ENCODE results near the gene AMIGO1. TPM values are rescaled to one million over a fixed set of nuclear protein-coding genes. Genes with fewer than 3 reads are reported as not detected.

AMIGO1 gene
- polyA plus RNA-seq, 6 donors from 2014 or later: 0.37 to 1.8 (median 1.0) TPM; not detected in 1

- no peak for ATAC-seq (ENCODE audit: low read depth in 2 of 2)
- Mint-ChIP-seq H3K4me1 (no peaks in the 10 kb centered on the region), H3K27me3 (no peaks in the 10 kb centered on the region), H3K27ac (peak within 1 kb of the TSS in 2 of 6 donors; percentile 27 to 44), H3K36me3 (no peaks in the 10 kb centered on the region), H3K4me3 (no peak within 1 kb of the TSS), H3K9me3 (no peaks in the 10 kb centered on the region)
- no peak for DNase-seq
Measured at GRCh38 chr1:109539676-109540075, 30.1 kb upstream of the AMIGO1 start, which contains the start of gene GPR61. Gene GPR61 (plus strand): TSS chr1:109539872. CDS start chr1:109543023, 3,151 bp downstream.

GRCh38 chr1:109538827-109539555 lies 29.5 kb upstream of the AMIGO1 start:
- H3K4me3 Mint-ChIP-seq: no peak overlapping the region
- H3K4me1 Mint-ChIP-seq: no peaks in the 10 kb centered on the region
- no peaks in the 10 kb centered on the region for H3K27me3 Mint-ChIP-seq
- DNase-seq (no peak), ATAC-seq (ENCODE audit: low read depth in 2 of 2) (no peak)
- H3K9me3 Mint-ChIP-seq: no peaks in the 10 kb centered on the region
- no peaks in the 10 kb centered on the region for H3K36me3 Mint-ChIP-seq
- peak overlapping the region in 1 of 6 donors; percentile 44 for H3K27ac Mint-ChIP-seq

GRCh38 chr1:109537450-109538178 lies 28.1 kb upstream of the AMIGO1 start:
- Mint-ChIP-seq H3K9me3 (no peaks in the 10 kb centered on the region), H3K4me3 (no peak overlapping the region), H3K36me3 (no peaks in the 10 kb centered on the region), H3K4me1 (peaks cover 0 to 4% (median 2%) of the 10 kb centered on the region in 3 donors), H3K27ac (no peak overlapping the region), H3K27me3 (no peaks in the 10 kb centered on the region)
- ATAC-seq (ENCODE audit: low read depth in 2 of 2) (no peak), DNase-seq (no peak)

- Mint-ChIP-seq H3K27me3 (peaks cover 0 to 3% (median 0%) of the 10 kb centered on the region in 3 donors), H3K9me3 (no peaks in the 10 kb centered on the region), H3K27ac (peak overlapping the region in 1 of 6 donors; percentile 11), H3K4me3 (no peak overlapping the region), H3K36me3 (no peaks in the 10 kb centered on the region), H3K4me1 (peaks cover 0 to 17% (median 10%) of the 10 kb centered on the region in 3 donors)
- no peak for DNase-seq
- ATAC-seq (ENCODE audit: low read depth in 2 of 2): no peak
Measured at GRCh38 chr1:109535971-109536491, 26.5 kb upstream of the AMIGO1 start.

- no peak overlapping the region for H3K4me3 Mint-ChIP-seq
- peaks cover 0 to 17% (median 10%) of the 10 kb centered on the region in 3 donors for H3K4me1 Mint-ChIP-seq
- H3K36me3 Mint-ChIP-seq: no peaks in the 10 kb centered on the region
- ATAC-seq (ENCODE audit: low read depth in 2 of 2) (no peak), DNase-seq (no peak)
- peak overlapping the region in 1 of 6 donors; percentile 81 for H3K27ac Mint-ChIP-seq
- H3K27me3 Mint-ChIP-seq: peaks cover 0 to 6% (median 0%) of the 10 kb centered on the region in 3 donors
- no peaks in the 10 kb centered on the region for H3K9me3 Mint-ChIP-seq
Measured at GRCh38 chr1:109535481-109535880, 26.0 kb upstream of the AMIGO1 start.

- H3K27ac Mint-ChIP-seq: no peak overlapping the region
- peaks cover 0 to 17% (median 10%) of the 10 kb centered on the region in 3 donors for H3K4me1 Mint-ChIP-seq
- peaks cover 0 to 6% (median 0%) of the 10 kb centered on the region in 3 donors for H3K27me3 Mint-ChIP-seq
- H3K9me3 Mint-ChIP-seq: no peaks in the 10 kb centered on the region
- ATAC-seq (ENCODE audit: low read depth in 2 of 2) (no peak), DNase-seq (no peak)
- peak overlapping the region in 2 of 8 donors; percentile 2 to 61 for H3K4me3 Mint-ChIP-seq
- H3K36me3 Mint-ChIP-seq: no peaks in the 10 kb centered on the region
Measured at GRCh38 chr1:109534307-109534858, 24.9 kb upstream of the AMIGO1 start.

- peak overlapping the region; percentile 65 to 93 (median 84) for H3K4me3 Mint-ChIP-seq
- peak overlapping the region in 5 of 6 donors; percentile 51 to 88 (median 84) for H3K27ac Mint-ChIP-seq
- H3K27me3 Mint-ChIP-seq: peaks cover 0 to 12% (median 0%) of the 10 kb centered on the region in 3 donors
- no peaks in the 10 kb centered on the region for H3K36me3 Mint-ChIP-seq
- H3K4me1 Mint-ChIP-seq: peaks cover 0 to 17% (median 10%) of the 10 kb centered on the region in 3 donors
- ATAC-seq (ENCODE audit: low read depth in 2 of 2): peak; percentile 87 to 92
- H3K9me3 Mint-ChIP-seq: no peaks in the 10 kb centered on the region
- DNase-seq: peak; percentile 82
Measured at GRCh38 chr1:109532365-109533136, 23.0 kb upstream of the AMIGO1 start.

GRCh38 chr1:109531826-109532364 lies 22.4 kb upstream of the AMIGO1 start:
- H3K27ac Mint-ChIP-seq: no peak overlapping the region
- DNase-seq: no peak
- peaks cover 0 to 17% (median 0%) of the 10 kb centered on the region in 3 donors for H3K27me3 Mint-ChIP-seq
- no peaks in the 10 kb centered on the region for H3K36me3 Mint-ChIP-seq
- peak overlapping the region in 4 of 8 donors; percentile 77 to 89 (median 83) for H3K4me3 Mint-ChIP-seq
- ATAC-seq (ENCODE audit: low read depth in 2 of 2): no peak
- H3K9me3 Mint-ChIP-seq: no peaks in the 10 kb centered on the region
- peaks cover 0 to 17% (median 10%) of the 10 kb centered on the region in 3 donors for H3K4me1 Mint-ChIP-seq

GRCh38 chr1:109531380-109531779 lies 21.9 kb upstream of the AMIGO1 start:
- Mint-ChIP-seq H3K27me3 (peaks cover 0 to 17% (median under 1%) of the 10 kb centered on the region in 3 donors), H3K27ac (no peak overlapping the region), H3K4me3 (no peak overlapping the region), H3K4me1 (peaks cover 0 to 17% (median 10%) of the 10 kb centered on the region in 3 donors), H3K9me3 (no peaks in the 10 kb centered on the region), H3K36me3 (no peaks in the 10 kb centered on the region)
- ATAC-seq (ENCODE audit: low read depth in 2 of 2): no peak
- DNase-seq: no peak

- H3K27ac Mint-ChIP-seq: no peak overlapping the region
- no peak overlapping the region for H3K4me3 Mint-ChIP-seq
- H3K9me3 Mint-ChIP-seq: no peaks in the 10 kb centered on the region
- peaks cover 0 to 17% (median 10%) of the 10 kb centered on the region in 3 donors for H3K4me1 Mint-ChIP-seq
- no peaks in the 10 kb centered on the region for H3K36me3 Mint-ChIP-seq
- DNase-seq (no peak), ATAC-seq (ENCODE audit: low read depth in 2 of 2) (no peak)
- peaks cover 4 to 23% (median 8%) of the 10 kb centered on the region in 3 donors for H3K27me3 Mint-ChIP-seq
Measured at GRCh38 chr1:109530457-109531087, 21.0 kb upstream of the AMIGO1 start.

GRCh38 chr1:109529881-109530456 lies 20.4 kb upstream of the AMIGO1 start:
- Mint-ChIP-seq H3K27ac (peak overlapping the region in 2 of 6 donors; percentile 32 to 77), H3K4me3 (no peak overlapping the region)

GRCh38 chr1:109528712-109529111 lies 19.2 kb upstream of the AMIGO1 start:
- H3K4me3 Mint-ChIP-seq: no peak overlapping the region
- DNase-seq (no peak), ATAC-seq (ENCODE audit: low read depth in 2 of 2) (no peak)
- H3K27me3 Mint-ChIP-seq: peaks cover 4 to 28% (median 8%) of the 10 kb centered on the region in 3 donors
- H3K36me3 Mint-ChIP-seq: no peaks in the 10 kb centered on the region
- H3K4me1 Mint-ChIP-seq: peaks cover 0 to 17% (median 10%) of the 10 kb centered on the region in 3 donors
- no peaks in the 10 kb centered on the region for H3K9me3 Mint-ChIP-seq
- no peak overlapping the region for H3K27ac Mint-ChIP-seq

More at GRCh38 chr1:109529881-109530456, 20.4 kb upstream of the AMIGO1 start:
- Mint-ChIP-seq H3K27me3 (peaks cover 4 to 24% (median 8%) of the 10 kb centered on the region in 3 donors), H3K36me3 (no peaks in the 10 kb centered on the region), H3K9me3 (no peaks in the 10 kb centered on the region), H3K4me1 (peaks cover 0 to 17% (median 10%) of the 10 kb centered on the region in 3 donors)
- DNase-seq (no peak), ATAC-seq (ENCODE audit: low read depth in 2 of 2) (no peak)
